Measurements from ENCODE around the gene KLHL3. TPM values are rescaled to one million over a fixed set of nuclear protein-coding genes. Genes with fewer than 3 reads are reported as not detected.
A peak's percentile ranks its signal among the peaks of the same experiment; 100 is the strongest.

Gene KLHL3
- total and polyA plus RNA-seq, 2 experiments from 2014 or later, result 4.9 to 10.8 TPM

- TF ChIP-seq ZNF462 (CRISPR knock-in tag; IDR thresholded peaks at IDR 0.05), result no peak
- no peak for TF ChIP-seq ZNF331 (CRISPR knock-in tag; IDR thresholded peaks at IDR 0.05; ENCODE audit: low read depth)
- TF ChIP-seq EZH2phosphoT487 (IDR thresholded peaks at IDR 0.05; ENCODE audit: unreplicated experiment), result no peak
Observed at GRCh38 chr5:137696481-137696880, 39.4 kb downstream of the KLHL3 start (continued).

- peaks cover 23% of the 10 kb centered on the region for H3K36me3 Mint-ChIP-seq (ENCODE audit: low read depth)
- Histone ChIP-seq H3K79me2 (replicated peaks; ENCODE audit: insufficient read depth) (no peaks in the 10 kb centered on the region), H2AFZ (no peak overlapping the region), H3K4me3 (no peak overlapping the region), H3K9me2 (ENCODE audit: insufficient read depth) (no peaks in the 10 kb centered on the region), H3F3A (replicated peaks; ENCODE audit: low read depth) (no peaks in the 10 kb centered on the region), H3K27ac (ENCODE audit: low read depth) (no peak overlapping the region), H3K4me2 (no peak overlapping the region), H3K36me3 (ENCODE audit: insufficient read depth) (peaks cover 4% of the 10 kb centered on the region; the same call in 1 of the 2 replicates), H3K4me1 (ENCODE audit: insufficient read depth) (no peaks in the 10 kb centered on the region), H3K27me3 (ENCODE audit: insufficient read depth) (no peaks in the 10 kb centered on the region), H4K20me1 (replicated peaks; ENCODE audit: insufficient read depth) (no peaks in the 10 kb centered on the region)
- no peaks in the 10 kb centered on the region for H3K9me3 Mint-ChIP-seq
- H3K4me3 Mint-ChIP-seq, result no peak overlapping the region
- H3K27ac Mint-ChIP-seq, result no peak overlapping the region
- peaks cover 15% of the 10 kb centered on the region for H3K4me1 Mint-ChIP-seq
- H3K27me3 Mint-ChIP-seq (ENCODE audit: insufficient read depth, low read depth, poor library complexity), result peaks cover 3% of the 10 kb centered on the region
- peak; percentile 47 for DNase-seq (ENCODE audit: low spot score)
- ATAC-seq, result peak; percentile 73
- peak; percentile 58 to 63 for TF ChIP-seq CTCF (conservative IDR thresholded peaks at IDR 0.05; ENCODE audit: low read depth in 2 of 2)
- no peak for TF ChIP-seq ZNF462 (CRISPR knock-in tag; IDR thresholded peaks at IDR 0.05)
Observed at GRCh38 chr5:137695651-137696428, 40.0 kb downstream of the KLHL3 start.

Measured in GM23338 (cell line).